GM12865 (cell line): Measurements from ENCODE around the gene PITPNM2.

Source experiments
- DNase-seq: peaks from one replicate; pipeline ENCODE4 v3.0.0; 2010; ENCODE audit warnings: low read depth
- H3K4me3 ChIP-seq: 2 replicates; pipeline ENCODE4 v1.5.1; 2011; ENCODE audit warnings: mild to moderate bottlenecking, low read depth, low read length, control low read depth
- CTCF ChIP-seq: IDR thresholded peaks from 2 replicates; pipeline ENCODE4 v1.5.1; 2011; ENCODE audit warnings: low read length, control low read depth, low read depth, inconsistent platforms; ENCODE audit not compliant: insufficient read depth; ENCODE audit errors: missing control alignments

The PITPNM2 gene

GRCh38 chr12:123139926-123140675 lies 10.8 kb downstream of the PITPNM2 start:
- no peak for TF ChIP-seq CTCF
- DNase-seq = no peak
- H3K4me3 ChIP-seq = no peak overlapping the region

DNA sequence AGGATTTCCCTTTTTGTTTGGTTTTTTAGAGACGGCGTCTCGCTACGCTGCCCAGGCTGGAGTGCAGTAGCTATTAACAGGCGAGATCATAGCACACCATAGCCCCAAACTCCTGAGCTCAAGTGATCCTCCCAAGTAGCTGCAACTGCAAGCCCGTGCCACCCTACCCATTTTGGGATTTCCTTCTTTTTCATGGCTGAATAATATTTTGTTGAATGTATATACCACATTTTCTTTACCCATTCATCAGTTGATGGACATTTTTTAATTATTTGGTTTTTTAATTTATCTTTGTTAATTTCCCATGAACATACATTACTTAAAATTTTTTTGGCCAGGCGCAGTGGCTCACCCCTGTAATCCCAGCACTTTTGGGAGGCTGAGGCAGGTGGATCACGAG lies 15.2 kb downstream of the PITPNM2 start:
- DNase-seq = no peak
- no peak overlapping the region for H3K4me3 ChIP-seq
- TF ChIP-seq CTCF = no peak

- DNase-seq = no peak
- no peak overlapping the region for H3K4me3 ChIP-seq
- no peak for TF ChIP-seq CTCF
Observed at GRCh38 chr12:123134826-123135225, 16.1 kb downstream of the PITPNM2 start.

GRCh38 chr12:123134271-123134671 lies 16.6 kb downstream of the PITPNM2 start:
- H3K4me3 ChIP-seq = no peak overlapping the region
- DNase-seq = no peak
- no peak for TF ChIP-seq CTCF

GRCh38 chr12:123133701-123134100 lies 17.2 kb downstream of the PITPNM2 start:
- H3K4me3 ChIP-seq = no peak overlapping the region
- TF ChIP-seq CTCF = no peak
- DNase-seq = no peak

- no peak for DNase-seq
- no peak overlapping the region for H3K4me3 ChIP-seq
- TF ChIP-seq CTCF = no peak
Observed at GRCh38 chr12:123132951-123133619, 17.8 kb downstream of the PITPNM2 start.
